Loucy (cell line): Measurements from ENCODE around the gene SPATA21.

Experiments
- H2AFZ ChIP-seq: fragments of 200-600 bp; sonication (generic); 2 replicates; pipeline ENCODE4 v1.6.0; 2016; ENCODE audit warnings: antibody characterized with exemption, mild to moderate bottlenecking, low read length, moderate library complexity
- H3F3A ChIP-seq: fragments of 200-600 bp; 2 replicates; pipeline ENCODE4 v1.6.0; 2016; ENCODE audit warnings: antibody characterized with exemption, low read depth, mild to moderate bottlenecking
- H3K27me3 ChIP-seq: fragments of 200-600 bp; sonication (generic); 2 replicates; pipeline ENCODE4 v1.6.1; 2014; ENCODE audit warnings: low read length, mild to moderate bottlenecking; ENCODE audit not compliant: insufficient read depth, poor library complexity, severe bottlenecking
- H3K36me3 ChIP-seq: fragments of 200-600 bp; sonication (generic); 2 replicates; pipeline ENCODE4 v1.6.1; 2016; ENCODE audit warnings: low read length; ENCODE audit not compliant: insufficient read depth
- H3K4me1 ChIP-seq: fragments of 200-600 bp; sonication (generic); 2 replicates; pipeline ENCODE4 v1.5.1; 2014; ENCODE audit warnings: low read length, mild to moderate bottlenecking; ENCODE audit not compliant: insufficient read depth, poor library complexity, severe bottlenecking
- H3K4me2 ChIP-seq: fragments of 200-600 bp; sonication (generic); 2 replicates; pipeline ENCODE4 v1.6.0; 2014; ENCODE audit warnings: antibody characterized with exemption, low read length, low read depth, mild to moderate bottlenecking; ENCODE audit not compliant: poor library complexity, severe bottlenecking
- H3K4me3 ChIP-seq: fragments of 200-600 bp; sonication (generic); 2 replicates; pipeline ENCODE4 v1.5.1; 2014; ENCODE audit warnings: low read length, mild to moderate bottlenecking, mixed read lengths; ENCODE audit not compliant: poor library complexity, severe bottlenecking
- H3K79me2 ChIP-seq: fragments of 200-600 bp; sonication (generic); 2 replicates; pipeline ENCODE4 v1.6.1; 2014; ENCODE audit warnings: low read length; ENCODE audit not compliant: insufficient read depth
- H3K9ac ChIP-seq: fragments of 200-600 bp; sonication (generic); 2 replicates; pipeline ENCODE4 v1.6.0; 2014; ENCODE audit warnings: mild to moderate bottlenecking, low read depth, low read length, moderate library complexity; ENCODE audit not compliant: poor library complexity, severe bottlenecking
- H3K9me2 ChIP-seq: fragments of 200-600 bp; sonication (generic); replicated peaks from 2 replicates; pipeline ENCODE4 v1.6.1; 2016; ENCODE audit warnings: low read depth, low read length, mixed read lengths
- H3K9me3 ChIP-seq: fragments of 200-600 bp; sonication (generic); 2 replicates; pipeline ENCODE4 v1.6.1; 2014; ENCODE audit warnings: mild to moderate bottlenecking, antibody characterized with exemption, low read length, low read depth; ENCODE audit not compliant: insufficient read depth
- H4K20me1 ChIP-seq: fragments of 200-600 bp; sonication (generic); 2 replicates; pipeline ENCODE4 v1.6.0; 2014; ENCODE audit warnings: antibody characterized with exemption, low read length, mild to moderate bottlenecking; ENCODE audit not compliant: insufficient read depth, poor library complexity, severe bottlenecking
- CTCF ChIP-seq: fragments of 200-600 bp; sonication (generic); conservative IDR thresholded peaks from 2 replicates; pipeline ENCODE4 v1.5.1; 2014; ENCODE audit warnings: mild to moderate bottlenecking, antibody characterized with exemption, low read length
- EZH2phosphoT487 ChIP-seq: fragments of 200-600 bp; IDR thresholded peaks from 2 replicates; pipeline ENCODE4 v1.6.1; 2018; ENCODE audit warnings: antibody characterized with exemption, mild to moderate bottlenecking, moderate library complexity, borderline replicate concordance

SPATA21 gene

GRCh38 chr1:16445052-16445451 lies 7.8 kb upstream of the SPATA21 start:
- peaks cover 37% of the 10 kb centered on the region; the same call in 1 of the 2 replicates for H3K36me3 ChIP-seq

GRCh38 chr1:16443975-16444770 lies 6.9 kb upstream of the SPATA21 start:
- TF ChIP-seq EZH2phosphoT487 (no peak), CTCF (no peak)
- Histone ChIP-seq H3K36me3 (peaks cover 29% of the 10 kb centered on the region; the same call in 1 of the 2 replicates), H3K4me3 (no peak overlapping the region), H3K79me2 (peaks cover 39% of the 10 kb centered on the region), H3K9me2 (no peaks in the 10 kb centered on the region), H3K27me3 (no peaks in the 10 kb centered on the region), H4K20me1 (peaks cover 26% of the 10 kb centered on the region), H3K9ac (no peak overlapping the region), H2AFZ (no peak overlapping the region), H3F3A (no peaks in the 10 kb centered on the region), H3K4me1 (peaks cover 22% of the 10 kb centered on the region), H3K9me3 (no peaks in the 10 kb centered on the region), H3K4me2 (no peak overlapping the region)

More at GRCh38 chr1:16445052-16445451, 7.8 kb upstream of the SPATA21 start:
- peaks cover 39% of the 10 kb centered on the region for H3K79me2 ChIP-seq
- no peak for TF ChIP-seq CTCF
- no peak for TF ChIP-seq EZH2phosphoT487
- H3K4me3 ChIP-seq, result no peak overlapping the region
- H3K9ac ChIP-seq, result no peak overlapping the region
- no peak overlapping the region for H3K4me2 ChIP-seq
- no peaks in the 10 kb centered on the region for H3K9me2 ChIP-seq
- no peaks in the 10 kb centered on the region for H3F3A ChIP-seq
- no peak overlapping the region for H2AFZ ChIP-seq
- peaks cover 26% of the 10 kb centered on the region for H4K20me1 ChIP-seq
- no peaks in the 10 kb centered on the region for H3K9me3 ChIP-seq
- H3K4me1 ChIP-seq, result peaks cover 21% of the 10 kb centered on the region
- H3K27me3 ChIP-seq, result no peaks in the 10 kb centered on the region

GRCh38 chr1:16442941-16443340 lies 5.7 kb upstream of the SPATA21 start:
- Histone ChIP-seq H3K79me2 (peaks cover 39% of the 10 kb centered on the region), H3K9me3 (no peaks in the 10 kb centered on the region), H3K4me1 (peaks cover 22% of the 10 kb centered on the region), H2AFZ (no peak overlapping the region), H3K4me3 (peak overlapping the region; percentile 94), H3K9me2 (no peaks in the 10 kb centered on the region), H4K20me1 (peaks cover 26% of the 10 kb centered on the region), H3K27me3 (no peaks in the 10 kb centered on the region), H3F3A (no peaks in the 10 kb centered on the region), H3K9ac (peak overlapping the region; percentile 95), H3K36me3 (peaks cover 16% of the 10 kb centered on the region; the same call in 1 of the 2 replicates), H3K4me2 (peak overlapping the region; percentile 97)
- TF ChIP-seq EZH2phosphoT487, result no peak
- no peak for TF ChIP-seq CTCF
